Transverse colon (tissue), 3 donors: Measurements from ENCODE around the gene CDC42BPB.

Source experiments
- POLR2A ChIP-seq: fragments of 450-650 bp; IDR thresholded peaks from one replicate; pipeline ENCODE4 v1.6.1; 2016; ENCODE audit warnings: antibody characterized with exemption, mild to moderate bottlenecking, moderate library complexity
- TF ChIP-seq, protein P1 (sequence below), 5 experiments: fragments of 200-600 bp in 3 of 5; fragments of 450-650 bp in 2 of 5; sonication (generic) in 3 of 5; IDR thresholded peaks; 1 replicate in 2 of 5; 2 replicates in 3 of 5; pipeline ENCODE4 v1.5.1; 2016 to 2017; ENCODE audit warnings: antibody characterized with exemption in 5 of 5, inconsistent platforms in 3 of 5, mild to moderate bottlenecking in 2 of 5, moderate library complexity in 1 of 5

DNA sequence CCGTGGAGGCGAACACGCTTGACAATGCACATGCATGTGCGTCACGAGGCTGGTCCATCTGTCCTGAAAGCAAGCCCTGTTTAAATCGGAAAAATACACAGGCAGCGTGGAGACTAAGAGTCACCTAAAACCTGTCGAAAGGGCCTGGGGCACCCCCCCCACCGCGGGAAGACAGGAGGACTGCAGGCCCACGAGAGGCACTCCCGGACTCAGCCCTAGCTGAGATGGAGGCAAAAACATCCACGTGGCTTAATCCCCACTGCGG, 54.1 kb downstream of the CDC42BPB start:
- TF ChIP-seq, protein P1, sequence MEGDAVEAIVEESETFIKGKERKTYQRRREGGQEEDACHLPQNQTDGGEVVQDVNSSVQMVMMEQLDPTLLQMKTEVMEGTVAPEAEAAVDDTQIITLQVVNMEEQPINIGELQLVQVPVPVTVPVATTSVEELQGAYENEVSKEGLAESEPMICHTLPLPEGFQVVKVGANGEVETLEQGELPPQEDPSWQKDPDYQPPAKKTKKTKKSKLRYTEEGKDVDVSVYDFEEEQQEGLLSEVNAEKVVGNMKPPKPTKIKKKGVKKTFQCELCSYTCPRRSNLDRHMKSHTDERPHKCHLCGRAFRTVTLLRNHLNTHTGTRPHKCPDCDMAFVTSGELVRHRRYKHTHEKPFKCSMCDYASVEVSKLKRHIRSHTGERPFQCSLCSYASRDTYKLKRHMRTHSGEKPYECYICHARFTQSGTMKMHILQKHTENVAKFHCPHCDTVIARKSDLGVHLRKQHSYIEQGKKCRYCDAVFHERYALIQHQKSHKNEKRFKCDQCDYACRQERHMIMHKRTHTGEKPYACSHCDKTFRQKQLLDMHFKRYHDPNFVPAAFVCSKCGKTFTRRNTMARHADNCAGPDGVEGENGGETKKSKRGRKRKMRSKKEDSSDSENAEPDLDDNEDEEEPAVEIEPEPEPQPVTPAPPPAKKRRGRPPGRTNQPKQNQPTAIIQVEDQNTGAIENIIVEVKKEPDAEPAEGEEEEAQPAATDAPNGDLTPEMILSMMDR (IDR thresholded peaks at IDR 0.05), result no peak
- TF ChIP-seq POLR2A, result no peak
